H1 (cell line): ENCODE data around the gene PPP1R12C. TPM values are rescaled to one million over a fixed set of nuclear protein-coding genes. Genes with fewer than 3 reads are reported as not detected.

Source experiments
- CTCF ChIA-PET: fragments of 300-600 bp; sonication (Branson Sonifier 250); formaldehyde crosslinking; loops from one replicate; lab custom pipeline; 2021; ENCODE audit not compliant: partially characterized antibody; lab: Charles Lee
- POLR2A ChIA-PET: fragments of 300-600 bp; sonication (Branson Sonifier 250); formaldehyde crosslinking; loops from one replicate; lab custom pipeline; 2021; ENCODE audit warnings: inconsistent platforms; ENCODE audit not compliant: partially characterized antibody; lab: Charles Lee
- DNase-seq, 2 experiments: peaks; one replicate each; pipeline versions ENCODE4 v3.0.0 to v3.0.0-alpha.2; 2010 to 2022; ENCODE audit warnings: low spot score in 2 of 2, low read depth in 1 of 2, mixed read lengths in 1 of 2
- FAIRE-seq: peaks from 2 replicates; lab custom pipeline; 2011; peaks lifted over from hg19 to GRCh38; lab: Jason Lieb, UNC
- H2AFZ ChIP-seq: 2 replicates; pipeline ENCODE4 v1.8.1; 2012; ENCODE audit warnings: low read length, inconsistent platforms
- H2AK5ac ChIP-seq: 2 replicates; pipeline ENCODE4 v1.6.1; 2013; ENCODE audit warnings: low read depth, low read length
- H2BK120ac ChIP-seq: replicated peaks from 2 replicates; pipeline ENCODE3; 2013; ENCODE audit warnings: low read depth, low read length, inconsistent platforms
- H2BK12ac ChIP-seq: 2 replicates; pipeline ENCODE4 v1.6.1; 2013; ENCODE audit warnings: low read depth, low read length
- H2BK15ac ChIP-seq: 2 replicates; pipeline ENCODE4 v1.6.1; 2013; ENCODE audit warnings: low read length
- H2BK20ac ChIP-seq: 2 replicates; pipeline ENCODE4 v1.6.1; 2013; ENCODE audit warnings: low read length
- H2BK5ac ChIP-seq: 2 replicates; pipeline ENCODE4 v1.6.1; 2013; ENCODE audit warnings: low read depth, low read length
- H3K14ac ChIP-seq: 2 replicates; pipeline ENCODE4 v1.6.1; 2013; ENCODE audit warnings: inconsistent platforms; ENCODE audit not compliant: insufficient read length
- H3K18ac ChIP-seq: 2 replicates; pipeline ENCODE4 v1.6.1; 2013; ENCODE audit warnings: low read length; ENCODE audit errors: extremely low read depth
- H3K23ac ChIP-seq: 2 replicates; pipeline ENCODE4 v1.6.1; 2013; ENCODE audit warnings: inconsistent platforms; ENCODE audit not compliant: insufficient read length
- H3K23me2 ChIP-seq: 2 replicates; pipeline ENCODE4 v1.6.1; 2013; ENCODE audit warnings: low read depth, low read length
- H3K27ac ChIP-seq: 2 replicates; pipeline ENCODE4 v1.6.1; 2011; ENCODE audit warnings: low read depth, low read length, inconsistent platforms
- H3K27me3 ChIP-seq, 4 experiments: replicated peaks in 1 of 4; 1 replicate in 1 of 4; 2 replicates in 3 of 4; pipeline versions ENCODE4 v1.6.1 to v1.8.1; 2011 to 2013; ENCODE audit warnings: low read length in 3 of 4, mild to moderate bottlenecking in 3 of 4, inconsistent platforms in 2 of 4, mixed read lengths in 2 of 4, moderate library complexity in 1 of 4; ENCODE audit not compliant: control insufficient read depth in 3 of 4, insufficient read depth in 3 of 4; ENCODE audit errors: extremely low read depth in 1 of 4
- H3K36me3 ChIP-seq, 4 experiments: 2 replicates each; pipeline versions ENCODE4 v1.6.1 to v1.8.1; 2011 to 2013; ENCODE audit warnings: mild to moderate bottlenecking in 4 of 4, low read length in 3 of 4, moderate library complexity in 2 of 4, control low read depth in 1 of 4, inconsistent platforms in 1 of 4; ENCODE audit not compliant: insufficient read depth in 4 of 4, control insufficient read depth in 2 of 4
- H3K4ac ChIP-seq: replicated peaks from 2 replicates; pipeline ENCODE3; 2013; ENCODE audit warnings: low read length, low read depth, mixed read lengths, inconsistent platforms; ENCODE audit not compliant: insufficient read length
- H3K4me1 ChIP-seq, 4 experiments: replicated peaks in 1 of 4; 1 replicate in 1 of 4; 2 replicates in 3 of 4; pipeline versions ENCODE4 v1.6.1 to v1.8.1; 2011 to 2013; ENCODE audit warnings: low read length in 3 of 4, inconsistent platforms in 2 of 4, mixed read lengths in 1 of 4; ENCODE audit not compliant: insufficient read depth in 4 of 4, control insufficient read depth in 3 of 4
- H3K4me2 ChIP-seq, 2 experiments: 2 replicates each; pipeline versions ENCODE4 v1.6.1 to v1.8.1; 2011 to 2013; ENCODE audit warnings: low read depth in 2 of 2, low read length in 2 of 2, control low read depth in 1 of 2, inconsistent platforms in 1 of 2, mild to moderate bottlenecking in 1 of 2; ENCODE audit not compliant: insufficient read depth in 1 of 2
- H3K4me3 ChIP-seq, 4 experiments: fragments of 200-600, 300-600 bp in 1 of 4; sonication (generic), shearing (Covaris generic), sonication (Bioruptor Twin) in 1 of 4; 2 replicates each; pipeline versions ENCODE4 v1.5.1 to v1.8.1; 2011 to 2016; ENCODE audit warnings: low read length in 4 of 4, low read depth in 3 of 4, control low read depth in 2 of 4, inconsistent platforms in 2 of 4, mild to moderate bottlenecking in 2 of 4, mixed read lengths in 1 of 4, moderate library complexity in 1 of 4; ENCODE audit not compliant: insufficient read depth in 2 of 4; ENCODE audit errors: extremely low read depth in 1 of 4
- H3K56ac ChIP-seq: replicated peaks from 2 replicates; pipeline ENCODE3; 2013; ENCODE audit warnings: low read depth, mild to moderate bottlenecking, mixed read lengths, low read length, inconsistent platforms; ENCODE audit not compliant: insufficient read length
- H3K79me1 ChIP-seq: 2 replicates; pipeline ENCODE4 v1.6.1; 2013; ENCODE audit warnings: low read depth, low read length, control low read depth
- H3K79me2 ChIP-seq, 2 experiments: 2 replicates each; pipeline versions ENCODE4 v1.6.1 to v1.8.1; 2012 to 2013; ENCODE audit warnings: low read length in 2 of 2, mild to moderate bottlenecking in 2 of 2, inconsistent platforms in 1 of 2; ENCODE audit not compliant: insufficient read depth in 2 of 2, control insufficient read depth in 1 of 2
- H3K9ac ChIP-seq, 4 experiments: replicated peaks in 1 of 4; 1 replicate in 1 of 4; 2 replicates in 3 of 4; pipeline versions ENCODE4 v1.6.1 to v1.8.1; 2011 to 2013; ENCODE audit warnings: low read depth in 3 of 4, low read length in 3 of 4, control low read depth in 2 of 4, mild to moderate bottlenecking in 2 of 4, moderate library complexity in 2 of 4, inconsistent platforms in 1 of 4; ENCODE audit errors: extremely low read depth in 1 of 4
- H3K9me3 ChIP-seq, 2 experiments: 2 replicates each; pipeline versions ENCODE4 v1.6.1 to v1.8.1; 2012 to 2013; ENCODE audit warnings: mild to moderate bottlenecking in 2 of 2, moderate library complexity in 2 of 2, control low read depth in 1 of 2, inconsistent platforms in 1 of 2, low read depth in 1 of 2, low read length in 1 of 2, mixed read lengths in 1 of 2; ENCODE audit not compliant: insufficient read depth in 2 of 2
- H4K20me1 ChIP-seq, 2 experiments: replicated peaks in 1 of 2; 2 replicates each; pipeline versions ENCODE3 to v1.8.1; 2011 to 2013; ENCODE audit warnings: inconsistent platforms in 2 of 2, low read length in 2 of 2, mild to moderate bottlenecking in 1 of 2; ENCODE audit not compliant: insufficient read depth in 2 of 2, control insufficient read depth in 1 of 2
- H4K5ac ChIP-seq: 2 replicates; pipeline ENCODE4 v1.6.1; 2013; ENCODE audit warnings: low read length, low read depth, mixed read lengths, inconsistent platforms; ENCODE audit not compliant: insufficient read length
- H4K8ac ChIP-seq: 2 replicates; pipeline ENCODE4 v1.8.0; 2013; ENCODE audit warnings: mild to moderate bottlenecking, moderate library complexity, low read length, inconsistent platforms; ENCODE audit not compliant: insufficient read depth; ENCODE audit errors: extremely low read depth
- H4K91ac ChIP-seq: replicated peaks from 2 replicates; pipeline ENCODE3; 2013; ENCODE audit warnings: low read length, mixed read lengths, inconsistent platforms; ENCODE audit not compliant: insufficient read length
- BACH1 ChIP-seq: IDR thresholded peaks from 2 replicates; pipeline ENCODE4 v1.6.1; 2012; ENCODE audit warnings: low read length, improper control_type of control experiment
- BCL11A ChIP-seq, 2 experiments: IDR thresholded peaks; one replicate each; pipeline ENCODE4 v1.6.1; 2011; ENCODE audit warnings: low read depth in 2 of 2, low read length in 2 of 2, mild to moderate bottlenecking in 2 of 2
- CREB1 ChIP-seq: IDR thresholded peaks from 2 replicates; pipeline ENCODE4 v1.6.1; 2012; ENCODE audit warnings: inconsistent platforms
- HDAC2 ChIP-seq, 2 experiments: fragments of 300-600 bp in 1 of 2; sonication (generic) in 1 of 2; IDR thresholded peaks; 2 replicates each; pipeline ENCODE4 v1.6.1; 2011 to 2012; ENCODE audit warnings: low read depth in 2 of 2, low read length in 2 of 2, mild to moderate bottlenecking in 2 of 2, moderate library complexity in 2 of 2, borderline replicate concordance in 1 of 2, inconsistent platforms in 1 of 2
- KDM5A ChIP-seq: fragments of 200-600 bp; IDR thresholded peaks from 2 replicates; pipeline ENCODE4 v1.7.1; 2012; ENCODE audit warnings: mild to moderate bottlenecking, low read length, inconsistent platforms, mixed read lengths
- POU5F1 ChIP-seq: IDR thresholded peaks from 2 replicates; pipeline ENCODE4 v1.6.1; 2011; ENCODE audit warnings: low read depth, mild to moderate bottlenecking, low read length, moderate library complexity
- SP2 ChIP-seq: IDR thresholded peaks from 2 replicates; pipeline ENCODE4 v1.6.1; 2012; ENCODE audit warnings: mild to moderate bottlenecking, low read length, inconsistent platforms
- SP4 ChIP-seq: IDR thresholded peaks from 2 replicates; pipeline ENCODE4 v1.6.1; 2012; ENCODE audit warnings: low read length, inconsistent platforms
- SUZ12 ChIP-seq: fragments of 200-600 bp; sonication (generic); IDR thresholded peaks from 2 replicates; pipeline ENCODE4 v1.6.1; 2012; ENCODE audit warnings: mild to moderate bottlenecking, inconsistent platforms, low read length, moderate library complexity, mixed read lengths
- TCF12 ChIP-seq: IDR thresholded peaks from 2 replicates; pipeline ENCODE4 v1.6.1; 2011; ENCODE audit warnings: low read depth, mild to moderate bottlenecking, low read length
- WGBS, 2 experiments: shearing (Covaris generic) in 1 of 2; methylation state at CpG; one replicate each; pipeline versions ENCODE4 v1.1.6 to v1.1.7; 2013 to 2015; ENCODE audit warnings: low lambda C conversion rate in 2 of 2, mixed read lengths in 2 of 2, inconsistent platforms in 1 of 2, low coverage in 1 of 2, missing lambda C conversion rate in 1 of 2; ENCODE audit not compliant: insufficient replicate concordance in 2 of 2, insufficient coverage in 1 of 2, insufficient read length in 1 of 2; ENCODE audit errors: extremely low coverage in 1 of 2, missing lambda C conversion rate in 1 of 2; 5-methylcytosine and 5-hydroxymethylcytosine counted together
- polyA plus RNA-seq, 7 experiments: library from polyadenylated mRNA; depleted of rRNA in 3 of 7; stranded (reverse) in 5 of 7; unstranded in 2 of 7; fragments of >200 nt in 5 of 7; fragments of 200-250 nt in 2 of 7; gene quantifications; 1 replicate in 5 of 7; 2 replicates in 1 of 7; 4 replicates in 1 of 7; pipeline versions ENCODE4 v1.2.1 to v1.2.3, GENCODE V29; 2011 to 2013; ENCODE audit warnings: missing spikeins in 2 of 7, mixed read lengths in 2 of 7
- total RNA-seq: library from RNA; stranded (reverse); fragmentation: NEBNext Ultra II Directional; extraction: Animal tissue kit (Norgen Biotek cat#: 25700); gene quantifications from 2 replicates; pipeline ENCODE4 v1.2.1, GENCODE V29; 2021
- TF ChIP-seq, protein P1 (sequence below): IDR thresholded peaks from 2 replicates; pipeline ENCODE4 v1.6.1; 2012; ENCODE audit warnings: inconsistent platforms
- TF ChIP-seq, protein P2 (sequence below): IDR thresholded peaks from 2 replicates; pipeline ENCODE4 v1.6.1; 2012; ENCODE audit warnings: low read length, inconsistent platforms

The PPP1R12C gene
- total and polyA plus RNA-seq, 2 of the 8 experiments (the other 6 are each of a cell fraction or from before 2014, with no cell fraction given): 31.7 to 71.5 TPM

DNA sequence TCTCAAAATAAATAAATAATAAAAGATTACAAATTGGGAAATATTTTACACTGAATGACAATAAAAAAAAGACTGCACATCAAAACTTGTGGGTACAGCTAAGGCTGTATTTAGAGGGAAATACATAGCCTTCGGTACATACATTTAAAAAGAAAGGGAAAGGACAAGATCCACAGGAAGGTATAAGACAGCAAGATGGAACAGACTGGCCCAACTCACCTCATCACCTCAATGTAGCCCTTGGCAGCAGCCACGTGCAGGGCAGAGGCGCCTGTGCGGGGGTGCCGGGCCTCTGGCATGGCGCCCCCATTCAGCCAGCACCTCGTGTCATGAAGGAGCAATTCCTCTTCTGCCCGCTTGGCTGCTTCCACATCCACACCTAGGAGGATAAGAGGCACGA is 14.2 kb downstream of the PPP1R12C start:
- H2BK20ac ChIP-seq: no peak overlapping the region
- no peaks in the 10 kb centered on the region; a peak in 1 of 4 replicates for H3K79me2 ChIP-seq
- H4K20me1 ChIP-seq: peaks cover 17 to 25% of the 10 kb centered on the region in 2 experiments
- H3K4ac ChIP-seq: no peak overlapping the region
- DNase-seq: no peak
- POLR2A ChIA-PET: interaction anchor here (0.7 to 1.5 kb wide), 2 partner anchors 9 to 15 kb away, joined by 4 read pairs; no protein-coding TSS in a partner anchor
- H3K56ac ChIP-seq: no peak overlapping the region
- FAIRE-seq: no peak
- H3K4me3 ChIP-seq: no peak overlapping the region
- H3K4me2 ChIP-seq: no peak overlapping the region
- no peak overlapping the region for H3K14ac ChIP-seq
- peaks cover 2 to 4% of the 10 kb centered on the region in 2 experiments; a peak in 2 of 4 replicates for H3K9me3 ChIP-seq
- H3K4me1 ChIP-seq: peaks cover 0 to 2% (median 0%) of the 10 kb centered on the region in 4 experiments; a peak in 2 of 7 replicates
- H2AFZ ChIP-seq: no peak overlapping the region
- H2BK120ac ChIP-seq: no peak overlapping the region
- peaks cover 0 to 2% (median 0%) of the 10 kb centered on the region in 4 experiments; a peak in 1 of 8 replicates for H3K36me3 ChIP-seq
- no peak overlapping the region for H3K27ac ChIP-seq
- H4K91ac ChIP-seq: no peak overlapping the region
- H2BK15ac ChIP-seq: no peak overlapping the region
- CTCF ChIA-PET: interaction anchor here (1.3 to 3.0 kb wide), 2 partner anchors 8 to 14 kb away, joined by 6 to 16 read pairs; no protein-coding TSS in a partner anchor
- no peaks in the 10 kb centered on the region for H3K27me3 ChIP-seq
- H4K8ac ChIP-seq: no peak overlapping the region
- no peaks in the 10 kb centered on the region for H3K23me2 ChIP-seq
- H3K79me1 ChIP-seq: peaks cover 5% of the 10 kb centered on the region; the same call in 1 of the 2 replicates
- H3K23ac ChIP-seq: no peak overlapping the region
- no peak overlapping the region for H3K18ac ChIP-seq
- no peak overlapping the region for H3K9ac ChIP-seq
- WGBS, 2 experiments: 92% methylated on average over 9 of the region's 9 CpGs; no CpG with 5 or more reads in 1 of the 2 experiments
- no peak overlapping the region for H2BK5ac ChIP-seq
- no peak overlapping the region for H4K5ac ChIP-seq
- H2AK5ac ChIP-seq: no peak overlapping the region
- no peak overlapping the region for H2BK12ac ChIP-seq
- TF ChIP-seq, protein P1, sequence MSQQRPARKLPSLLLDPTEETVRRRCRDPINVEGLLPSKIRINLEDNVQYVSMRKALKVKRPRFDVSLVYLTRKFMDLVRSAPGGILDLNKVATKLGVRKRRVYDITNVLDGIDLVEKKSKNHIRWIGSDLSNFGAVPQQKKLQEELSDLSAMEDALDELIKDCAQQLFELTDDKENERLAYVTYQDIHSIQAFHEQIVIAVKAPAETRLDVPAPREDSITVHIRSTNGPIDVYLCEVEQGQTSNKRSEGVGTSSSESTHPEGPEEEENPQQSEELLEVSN: no peak
- TF ChIP-seq SUZ12 (no peak), CREB1 (no peak), HDAC2 (IDR thresholded peaks at IDR 0.05; ENCODE audit: borderline replicate concordance in 1 of 2, low read depth in 2 of 2, low read length in 2 of 2) (no peak), TCF12 (no peak), KDM5A (no peak), BCL11A (IDR thresholded peaks at IDR 0.05; ENCODE audit: low read depth in 2 of 2, low read length in 2 of 2) (no peak), SP4 (no peak), SP2 (no peak), BACH1 (no peak), POU5F1 (no peak)
- TF ChIP-seq, protein P2, sequence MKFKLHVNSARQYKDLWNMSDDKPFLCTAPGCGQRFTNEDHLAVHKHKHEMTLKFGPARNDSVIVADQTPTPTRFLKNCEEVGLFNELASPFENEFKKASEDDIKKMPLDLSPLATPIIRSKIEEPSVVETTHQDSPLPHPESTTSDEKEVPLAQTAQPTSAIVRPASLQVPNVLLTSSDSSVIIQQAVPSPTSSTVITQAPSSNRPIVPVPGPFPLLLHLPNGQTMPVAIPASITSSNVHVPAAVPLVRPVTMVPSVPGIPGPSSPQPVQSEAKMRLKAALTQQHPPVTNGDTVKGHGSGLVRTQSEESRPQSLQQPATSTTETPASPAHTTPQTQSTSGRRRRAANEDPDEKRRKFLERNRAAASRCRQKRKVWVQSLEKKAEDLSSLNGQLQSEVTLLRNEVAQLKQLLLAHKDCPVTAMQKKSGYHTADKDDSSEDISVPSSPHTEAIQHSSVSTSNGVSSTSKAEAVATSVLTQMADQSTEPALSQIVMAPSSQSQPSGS: no peak
